Myocyte (in vitro differentiated cells): ENCODE data around the gene DNAJB2. TPM values are rescaled to one million over a fixed set of nuclear protein-coding genes. Genes with fewer than 3 reads are reported as not detected.
"Not testable (repeated sequence)": the region's sequence is repeated elsewhere in the genome, so short reads cannot be mapped to it uniquely, and the experiment has no call there.

Source experiments
- DNase-seq: peaks from one replicate; pipeline ENCODE4 v3.0.0-alpha.2; 2012; ENCODE audit warnings: low read depth
- total RNA-seq: library from RNA; depleted of rRNA; stranded (reverse); fragments of >200 nt; gene quantifications from 2 replicates; pipeline ENCODE4 v1.2.3, GENCODE V29; 2014

DNAJB2 gene
- total RNA-seq, 1 donor from 2014 or later, result 40.1 TPM

- peak; percentile 81 for DNase-seq
Measured at GRCh38 chr2:219298759-219299371, 19.7 kb downstream of the DNAJB2 start.

GRCh38 chr2:219299372-219299760 is 20.2 kb downstream of the DNAJB2 start:
- DNase-seq, result no peak

- DNase-seq, result no peak
Measured at GRCh38 chr2:219300022-219300421, 20.9 kb downstream of the DNAJB2 start.

GRCh38 chr2:219302412-219302968 is 23.3 kb downstream of the DNAJB2 start:
- DNase-seq, result no peak

- DNase-seq, result no peak
Measured at GRCh38 chr2:219304223-219304622, 25.1 kb downstream of the DNAJB2 start.

- no peak for DNase-seq
Measured at GRCh38 chr2:219306047-219306446, 26.9 kb downstream of the DNAJB2 start.

- DNase-seq, result peak; percentile 81
Measured at GRCh38 chr2:219308142-219309101, 29.3 kb downstream of the DNAJB2 start.

- no peak for DNase-seq
Measured at GRCh38 chr2:219309278-219309677, 30.1 kb downstream of the DNAJB2 start, which contains the start of gene PTPRN. Gene PTPRN (minus strand): TSS chr2:219309401. CDS start chr2:219309332, 69 bp downstream.

GRCh38 chr2:219312683-219313263 is 33.6 kb downstream of the DNAJB2 start:
- DNase-seq, result not testable (repeated sequence)

- DNase-seq, result no peak
Measured at GRCh38 chr2:219314804-219315468, 35.8 kb downstream of the DNAJB2 start.

- no peak for DNase-seq
Measured at GRCh38 chr2:219323434-219323833, 44.3 kb downstream of the DNAJB2 start.

GRCh38 chr2:219325136-219325535 is 46.0 kb downstream of the DNAJB2 start:
- no peak for DNase-seq

GRCh38 chr2:219325657-219326315 is 46.6 kb downstream of the DNAJB2 start:
- no peak for DNase-seq

- no peak for DNase-seq
Measured at GRCh38 chr2:219327719-219328118, 48.6 kb downstream of the DNAJB2 start.

- DNase-seq, result peak; percentile 33
Measured at GRCh38 chr2:219331560-219332213, 52.5 kb downstream of the DNAJB2 start.

GRCh38 chr2:219332542-219332941 is 53.4 kb downstream of the DNAJB2 start, which contains the start of gene RESP18:
Gene RESP18 (minus strand): TSS chr2:219332744.
- DNase-seq, result no peak

- DNase-seq, result no peak
Measured at GRCh38 chr2:219334076-219334475, 54.9 kb downstream of the DNAJB2 start.

- DNase-seq, result no peak
Measured at GRCh38 chr2:219335373-219335786, 56.2 kb downstream of the DNAJB2 start.
